HCT116 (cell line): Measurements from ENCODE around the gene RNF214. TPM values are rescaled to one million over a fixed set of nuclear protein-coding genes. Genes with fewer than 3 reads are reported as not detected.
"Not testable (repeated sequence)": the region's sequence is repeated elsewhere in the genome, so short reads cannot be mapped to it uniquely, and the experiment has no call there.

Experiments
- ATAC-seq: fragments of 200-7000 bp; cut with Tn5 transposase; 2 replicates; pipeline ENCODE4 v1.9.1; 2020; ENCODE audit warnings: mild to moderate bottlenecking, moderate library complexity
- BruUV-seq: library from RNA; stranded (reverse); fragments of 400-500 nt; replicated peaks from 2 replicates; lab custom pipeline; 2021; lab: Mats Ljungman, UMichigan
- CTCF ChIA-PET: fragments of 300-600 bp; sonication (Branson Sonifier 250); formaldehyde crosslinking; loops from one replicate; lab custom pipeline; 2021; ENCODE audit warnings: antibody characterized with exemption; lab: Charles Lee
- POLR2A ChIA-PET: fragments of 300-600, 350-600 bp; sonication (Branson Sonifier 250); formaldehyde crosslinking; loops from one replicate; lab custom pipeline; 2021; ENCODE audit warnings: antibody characterized with exemption; lab: Charles Lee
- RAD21 ChIA-PET, 2 experiments: fragments of 300-600 bp; sonication (Branson Sonifier 250); formaldehyde crosslinking; loops; one replicate each; lab custom pipeline; 2023; ENCODE audit warnings: low total read pairs in 2 of 2; ENCODE audit not compliant: uncharacterized antibody in 2 of 2, unreplicated experiment in 2 of 2, low non-redundant PET in 1 of 2; lab: Charles Lee
- DNase-seq: peaks from one replicate; pipeline ENCODE4 v3.0.0-alpha.2; 2010; ENCODE audit warnings: low read depth, low spot score
- H2AFZ ChIP-seq: fragments of 200-600 bp; shearing (Covaris generic), sonication (generic); 2 replicates; pipeline ENCODE4 v1.6.1; 2017; ENCODE audit warnings: low read depth, mixed run types, mixed read lengths, antibody characterized with exemption, low read length; ENCODE audit not compliant: poor library complexity, severe bottlenecking
- H3K27ac ChIP-seq: 2 replicates; pipeline ENCODE4 v1.5.1; 2012; ENCODE audit warnings: low read depth, low read length
- H3K27me3 ChIP-seq: fragments of 200-600 bp; sonication (generic); 2 replicates; pipeline ENCODE4 v1.6.1; 2016; ENCODE audit warnings: mixed run types, low read length, mixed read lengths; ENCODE audit not compliant: insufficient read depth
- H3K36me3 ChIP-seq, 2 experiments: fragments of 200-500 bp in 1 of 2; fragments of 200-600 bp in 1 of 2; sonication (Bioruptor generic) in 1 of 2; sonication (generic) in 1 of 2; 2 replicates each; pipeline versions ENCODE4 v1.5.1 to v1.6.1; 2014 to 2016; ENCODE audit warnings: low read length in 2 of 2, inconsistent platforms in 1 of 2, mixed read lengths in 1 of 2, mixed run types in 1 of 2; ENCODE audit not compliant: insufficient read depth in 2 of 2, control insufficient read depth in 1 of 2
- H3K4me1 ChIP-seq, 2 experiments: fragments of 200-600 bp in 1 of 2; sonication (generic) in 1 of 2; 2 replicates each; pipeline versions ENCODE4 v1.5.1 to v1.6.1; 2012 to 2017; ENCODE audit warnings: low read length in 2 of 2, inconsistent platforms in 1 of 2, mild to moderate bottlenecking in 1 of 2, mixed read lengths in 1 of 2, mixed run types in 1 of 2, moderate library complexity in 1 of 2; ENCODE audit not compliant: insufficient read depth in 2 of 2, control insufficient read depth in 1 of 2
- H3K4me2 ChIP-seq: fragments of 200-600 bp; sonication (generic); 2 replicates; pipeline ENCODE4 v1.6.1; 2017; ENCODE audit warnings: mixed run types, low read length, mixed read lengths
- H3K4me3 ChIP-seq, 2 experiments: fragments of 200-600 bp in 1 of 2; sonication (generic) in 1 of 2; replicated peaks in 1 of 2; 2 replicates each; pipeline ENCODE4 v1.5.1; 2011 to 2016; ENCODE audit warnings: low read length in 2 of 2, control low read depth in 1 of 2, low read depth in 1 of 2, mild to moderate bottlenecking in 1 of 2, mixed read lengths in 1 of 2, mixed run types in 1 of 2
- H3K79me2 ChIP-seq: fragments of 200-600 bp; sonication (generic); 2 replicates; pipeline ENCODE4 v1.6.1; 2017; ENCODE audit warnings: mild to moderate bottlenecking, mixed run types, low read length, moderate library complexity, mixed read lengths; ENCODE audit not compliant: insufficient read depth
- H3K9ac ChIP-seq: fragments of 200-600 bp; sonication (generic); 2 replicates; pipeline ENCODE4 v1.6.1; 2016; ENCODE audit warnings: low read length, mixed read lengths
- H3K9me2 ChIP-seq: fragments of 200-600 bp; sonication (generic), shearing (Covaris generic); 2 replicates; pipeline ENCODE4 v1.6.1; 2017; ENCODE audit warnings: mixed run types, mild to moderate bottlenecking, moderate library complexity; ENCODE audit not compliant: insufficient read depth
- H3K9me3 ChIP-seq, 2 experiments: fragments of 200-500 bp in 1 of 2; fragments of 200-600 bp in 1 of 2; sonication (Bioruptor generic) in 1 of 2; sonication (generic) in 1 of 2; 2 replicates each; pipeline ENCODE4 v1.6.1; 2014 to 2017; ENCODE audit warnings: low read length in 2 of 2, mixed read lengths in 2 of 2, inconsistent platforms in 1 of 2, low read depth in 1 of 2, mild to moderate bottlenecking in 1 of 2, mixed run types in 1 of 2, moderate library complexity in 1 of 2; ENCODE audit not compliant: control insufficient read depth in 1 of 2, insufficient read depth in 1 of 2
- H4K20me1 ChIP-seq: fragments of 200-600 bp; sonication (generic), shearing (Covaris generic); 2 replicates; pipeline ENCODE4 v1.6.1; 2017; ENCODE audit warnings: mixed run types, mild to moderate bottlenecking, moderate library complexity; ENCODE audit not compliant: insufficient read depth
- CTCF ChIP-seq, 3 experiments: fragments of 200-600 bp in 1 of 3; sonication (generic) in 1 of 3; IDR thresholded peaks in 2 of 3; conservative IDR thresholded peaks in 1 of 3; 2 replicates each; pipeline ENCODE4 v1.5.1; 2012 to 2017; ENCODE audit warnings: low read depth in 2 of 3, low read length in 2 of 3, antibody characterized with exemption in 1 of 3, borderline replicate concordance in 1 of 3, control low read depth in 1 of 3, mild to moderate bottlenecking in 1 of 3, mixed read lengths in 1 of 3, mixed run types in 1 of 3, moderate library complexity in 1 of 3; ENCODE audit not compliant: insufficient read depth in 1 of 3
- intact Hi-C: fragments of 100-400 bp; cut with micrococcal nuclease; formaldehyde crosslinking; loops from 2 replicates; pipeline ENCODE4 v1.10.0; 2022
- total RNA-seq: library from RNA; stranded (reverse); gene quantifications from one replicate; pipeline ENCODE4 v1.2.1, GENCODE V29; 2021; ENCODE audit not compliant: unreplicated experiment

RNF214 gene
- total RNA-seq, 1 experiment from 2014 or later, result 29.3 TPM

GRCh38 chr11:117206859-117207258, 25.6 kb upstream of the RNF214 start:
- H3K27ac ChIP-seq, H3K36me3 ChIP-seq, H3K9me3 ChIP-seq, RAD21 ChIA-PET, H3K9me2 ChIP-seq, intact Hi-C loops, H4K20me1 ChIP-seq, CTCF ChIA-PET, POLR2A ChIA-PET, DNase-seq, H3K27me3 ChIP-seq, H3K9ac ChIP-seq, H3K79me2 ChIP-seq, H2AFZ ChIP-seq, H3K4me1 ChIP-seq: not testable (repeated sequence)
- TF ChIP-seq CTCF (IDR thresholded peaks at IDR 0.05 in 2 of 3, conservative IDR thresholded peaks at IDR 0.05 in 1 of 3; ENCODE audit: borderline replicate concordance in 1 of 3, insufficient read depth in 1 of 3, low read depth in 2 of 3, low read length in 2 of 3), result peak in 1 of 3 experiments; percentile 15; a peak in 1 of 6 replicates
- Histone ChIP-seq H3K4me3 (peak overlapping the region in 1 of 2 experiments; percentile 22; a peak in 3 of 4 replicates), H3K4me2 (peak overlapping the region; percentile 53)
- peak; percentile 89 for ATAC-seq
- BruUV-seq, result TSS peak; percentile 70

GRCh38 chr11:117207481-117207880, 25.0 kb upstream of the RNF214 start:
- H3K9me2 ChIP-seq, H3K27ac ChIP-seq, H4K20me1 ChIP-seq, H2AFZ ChIP-seq, H3K9me3 ChIP-seq, H3K4me2 ChIP-seq, H3K79me2 ChIP-seq, intact Hi-C loops, BruUV-seq, H3K9ac ChIP-seq, H3K4me1 ChIP-seq, ATAC-seq, H3K36me3 ChIP-seq, RAD21 ChIA-PET, POLR2A ChIA-PET, H3K27me3 ChIP-seq, DNase-seq, H3K4me3 ChIP-seq, CTCF ChIA-PET: not testable (repeated sequence)
